ENCODE results near the gene SSB.
A peak's percentile ranks its signal among the peaks of the same experiment; 100 is the strongest.
"Not testable (repeated sequence)": the region's sequence is repeated elsewhere in the genome, so short reads cannot be mapped to it uniquely, and the experiment has no call there.

SSB gene

DNA sequence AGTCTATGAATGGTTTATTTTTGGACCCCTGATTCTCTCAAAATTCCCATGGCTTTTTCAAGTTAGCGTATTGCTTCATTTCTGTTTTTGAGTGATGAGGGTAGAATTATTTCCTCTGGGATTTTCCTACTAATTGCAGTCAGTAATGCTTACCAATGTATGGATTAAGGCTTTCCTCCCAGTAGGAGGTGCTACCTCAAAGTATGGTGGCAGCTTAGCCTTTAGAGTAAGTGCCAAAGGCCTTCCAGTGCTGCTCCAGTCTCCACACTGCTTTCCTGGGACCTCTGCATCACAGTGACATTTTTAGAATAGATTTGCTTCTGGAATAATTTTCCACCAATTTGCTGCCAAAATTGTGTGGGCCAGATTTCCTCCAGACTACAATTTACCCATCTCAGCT, 16.2 kb upstream of the SSB start:
- DNase-seq: no peak

GRCh38 chr2:169790581-169790980, 8.1 kb upstream of the SSB start:
- DNase-seq: no peak

DNA sequence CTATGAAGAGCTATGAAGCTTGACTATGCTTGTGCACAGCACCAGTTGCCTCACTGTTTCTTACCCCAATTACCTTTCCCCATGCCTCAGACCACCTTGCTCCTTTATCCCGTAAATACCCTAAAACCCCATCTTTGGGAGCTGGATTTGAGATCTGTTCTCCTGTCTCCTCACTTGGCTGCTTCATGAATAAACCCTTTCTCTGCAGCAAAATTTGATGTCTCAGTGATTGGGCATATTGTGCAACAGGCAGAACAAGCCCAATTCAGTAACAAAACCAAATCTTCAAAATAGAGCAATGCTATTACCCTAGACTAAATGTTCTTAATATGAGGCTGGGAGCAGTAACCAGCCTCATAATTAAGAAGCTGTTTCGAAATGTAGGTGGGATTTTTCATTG, 3.5 kb upstream of the SSB start:
- no peak for DNase-seq

DNA sequence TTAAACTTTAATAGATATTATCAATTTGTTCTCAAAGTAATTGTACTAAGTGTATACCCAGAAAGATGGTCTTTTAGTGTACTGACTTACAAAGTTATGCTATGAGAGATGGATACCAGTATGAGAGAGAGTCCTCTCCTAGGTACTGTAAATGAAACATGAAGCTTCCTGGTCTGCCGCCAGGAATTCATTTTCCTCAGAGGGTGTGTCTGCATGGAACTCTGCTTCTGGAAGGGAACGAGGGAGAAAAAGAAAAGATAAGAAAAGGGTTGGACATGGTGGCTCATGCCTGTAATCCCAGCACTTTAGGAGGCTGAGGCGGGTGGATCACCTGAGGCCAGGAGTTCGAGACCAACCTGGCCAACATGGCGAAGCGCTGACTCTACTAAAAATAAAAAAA, 2.2 kb upstream of the SSB start:
- DNase-seq: no peak

DNA sequence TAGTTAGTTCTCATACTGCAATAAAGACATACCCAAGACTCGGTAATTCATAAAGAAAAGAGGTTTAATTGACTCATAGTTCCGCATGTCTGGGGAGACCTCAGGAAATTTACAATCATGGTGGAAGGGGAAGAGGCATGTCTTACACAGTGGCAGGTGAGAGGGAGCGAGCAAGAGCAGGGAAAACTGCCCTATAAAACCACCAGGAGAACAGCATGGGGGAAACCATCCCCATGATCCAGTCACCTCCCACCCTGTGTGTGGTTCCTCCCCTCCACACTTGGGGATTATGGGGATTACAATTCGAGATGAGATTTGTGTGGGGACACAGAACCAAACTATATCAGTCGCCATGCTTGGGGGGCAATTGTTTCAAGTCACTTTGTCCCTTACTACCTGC, 1.1 kb upstream of the SSB start:
- no peak for DNase-seq

DNA sequence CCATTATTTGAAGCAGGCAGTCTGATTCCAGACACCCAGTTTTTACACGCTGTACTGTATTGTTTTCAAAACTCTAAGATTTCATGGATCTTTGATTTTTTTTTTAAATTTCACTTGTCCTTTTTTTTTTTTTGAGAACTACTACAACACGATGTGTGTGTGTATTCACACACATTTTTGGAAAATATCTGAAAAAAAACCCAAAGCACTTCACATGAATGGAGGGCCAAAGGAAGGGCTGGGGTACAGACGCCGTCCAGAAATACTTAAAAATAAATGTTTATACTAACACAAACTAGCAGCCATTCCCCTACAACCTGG, 314 bp upstream of the SSB start:
- no peak for DNase-seq

DNA sequence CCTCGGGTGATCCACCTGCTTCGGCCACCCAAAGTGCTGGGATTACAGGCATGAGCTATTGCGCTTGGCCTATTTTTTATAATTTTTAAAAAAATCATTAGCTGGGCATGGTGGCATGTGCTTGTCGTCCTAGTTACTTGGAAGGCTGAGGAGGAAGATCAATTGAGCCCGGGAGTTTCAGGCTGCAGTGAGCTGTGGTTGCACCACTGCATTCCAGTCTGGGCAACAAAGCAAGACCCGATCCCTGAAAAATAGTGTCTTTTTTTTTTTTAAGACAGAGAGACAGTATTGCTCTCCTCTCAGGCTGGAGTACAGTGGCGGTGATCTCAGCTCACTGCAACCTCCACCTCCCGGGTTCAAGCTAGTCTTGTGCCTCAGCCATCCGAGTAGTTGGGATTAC, 4.8 kb downstream of the SSB start:
- no peak for DNase-seq

DNA sequence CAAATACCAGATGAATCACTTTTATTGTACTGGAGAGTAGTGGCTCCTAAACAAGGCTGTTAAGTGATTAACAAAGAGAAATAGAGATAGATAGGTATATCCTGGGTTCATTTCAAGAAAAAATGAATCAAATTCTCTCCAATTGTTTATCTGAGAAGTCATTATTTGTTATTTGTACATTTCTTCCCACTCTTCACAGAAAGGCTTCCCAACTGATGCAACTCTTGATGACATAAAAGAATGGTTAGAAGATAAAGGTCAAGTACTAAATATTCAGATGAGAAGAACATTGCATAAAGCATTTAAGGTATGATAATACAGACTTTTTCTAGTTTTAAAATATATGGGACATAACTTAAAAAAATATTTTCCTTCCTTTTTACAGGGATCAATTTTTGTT, 7.9 kb downstream of the SSB start:
- no peak for DNase-seq

DNA sequence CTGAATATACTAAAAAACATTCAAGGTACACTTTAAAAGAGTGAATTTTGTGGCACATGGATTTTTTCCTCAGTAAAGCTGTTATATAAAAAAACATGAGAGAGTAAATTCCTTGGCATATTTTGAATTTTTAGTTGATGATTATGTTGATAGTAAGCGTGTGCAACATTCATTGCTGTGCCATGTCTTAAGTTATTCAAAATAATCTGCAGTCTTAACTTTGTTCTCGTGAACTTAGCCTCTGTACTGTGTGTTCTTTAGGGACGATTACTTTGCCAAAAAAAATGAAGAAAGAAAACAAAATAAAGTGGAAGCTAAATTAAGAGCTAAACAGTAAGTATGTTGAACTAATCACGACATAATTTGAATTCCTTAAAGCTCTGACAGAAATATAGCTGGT, 9.6 kb downstream of the SSB start:
- no peak for DNase-seq

DNA sequence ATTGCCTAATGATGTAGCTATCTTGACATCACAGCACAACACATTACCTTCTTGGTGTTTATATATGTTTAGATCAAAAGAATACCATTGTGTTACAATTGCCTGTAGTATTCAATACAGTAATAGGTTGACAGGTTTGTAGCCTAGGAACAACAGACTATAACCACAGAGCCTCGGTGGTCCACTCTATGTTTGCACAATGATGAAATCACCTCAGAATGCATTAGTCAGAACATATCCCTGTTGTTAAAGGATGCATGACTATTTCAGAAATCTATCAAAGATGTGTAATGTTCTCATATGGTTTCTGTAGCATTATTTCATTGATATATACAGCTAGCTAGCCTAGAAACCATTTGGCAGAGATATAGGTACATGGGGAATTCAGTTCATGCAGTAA, 17.2 kb downstream of the SSB start:
- no peak for DNase-seq

- not testable (repeated sequence) for DNase-seq
Measured at GRCh38 chr2:169816961-169817360, 18.3 kb downstream of the SSB start.

- not testable (repeated sequence) for DNase-seq
Measured at GRCh38 chr2:169817369-169817768, 18.7 kb downstream of the SSB start.

DNA sequence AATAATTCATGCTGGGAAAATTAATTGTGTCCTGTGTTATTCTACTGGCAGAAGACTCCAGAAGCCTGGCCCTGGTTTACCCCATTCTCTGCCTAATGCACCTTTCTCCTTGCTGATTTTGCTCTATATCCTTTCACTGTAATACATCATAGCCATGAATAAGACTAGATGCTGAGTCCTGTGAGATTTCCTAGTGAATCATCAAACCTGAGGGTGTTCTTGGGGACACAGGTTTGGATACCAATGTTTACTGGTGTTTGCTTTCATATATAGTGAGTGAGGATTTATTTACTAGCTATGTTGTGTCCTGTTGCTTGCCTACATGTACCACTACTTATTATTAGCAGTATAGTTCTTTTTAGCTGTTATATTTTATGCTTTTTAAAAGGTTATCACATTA, 19.6 kb downstream of the SSB start:
- no peak for DNase-seq

GRCh38 chr2:169819106-169819505, 20.4 kb downstream of the SSB start:
- DNase-seq: no peak

- DNase-seq: not testable (repeated sequence)
Measured at GRCh38 chr2:169820101-169820500, 21.4 kb downstream of the SSB start.

GRCh38 chr2:169822036-169822435, 23.4 kb downstream of the SSB start:
- no peak for DNase-seq

- DNase-seq: no peak
Measured at GRCh38 chr2:169822785-169823392, 24.2 kb downstream of the SSB start.

DNA sequence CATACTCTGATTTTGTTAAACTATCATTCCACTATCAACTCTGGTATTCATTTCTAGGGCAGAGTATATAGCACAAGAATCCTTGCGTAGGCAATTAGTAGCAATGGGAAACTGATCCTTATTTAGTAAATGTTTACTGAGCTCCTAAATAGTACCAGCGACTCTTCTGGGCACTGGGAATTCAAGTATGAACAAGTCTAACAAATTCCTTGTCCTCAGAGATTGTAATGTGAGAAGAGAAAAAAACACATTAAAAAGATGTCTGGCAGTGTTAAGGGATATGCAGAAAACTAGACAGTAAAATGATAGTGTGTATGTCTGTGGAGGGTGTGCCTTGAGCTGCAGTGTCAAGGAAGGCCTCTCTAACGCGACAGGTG, 25.3 kb downstream of the SSB start:
- DNase-seq: no peak

DNA sequence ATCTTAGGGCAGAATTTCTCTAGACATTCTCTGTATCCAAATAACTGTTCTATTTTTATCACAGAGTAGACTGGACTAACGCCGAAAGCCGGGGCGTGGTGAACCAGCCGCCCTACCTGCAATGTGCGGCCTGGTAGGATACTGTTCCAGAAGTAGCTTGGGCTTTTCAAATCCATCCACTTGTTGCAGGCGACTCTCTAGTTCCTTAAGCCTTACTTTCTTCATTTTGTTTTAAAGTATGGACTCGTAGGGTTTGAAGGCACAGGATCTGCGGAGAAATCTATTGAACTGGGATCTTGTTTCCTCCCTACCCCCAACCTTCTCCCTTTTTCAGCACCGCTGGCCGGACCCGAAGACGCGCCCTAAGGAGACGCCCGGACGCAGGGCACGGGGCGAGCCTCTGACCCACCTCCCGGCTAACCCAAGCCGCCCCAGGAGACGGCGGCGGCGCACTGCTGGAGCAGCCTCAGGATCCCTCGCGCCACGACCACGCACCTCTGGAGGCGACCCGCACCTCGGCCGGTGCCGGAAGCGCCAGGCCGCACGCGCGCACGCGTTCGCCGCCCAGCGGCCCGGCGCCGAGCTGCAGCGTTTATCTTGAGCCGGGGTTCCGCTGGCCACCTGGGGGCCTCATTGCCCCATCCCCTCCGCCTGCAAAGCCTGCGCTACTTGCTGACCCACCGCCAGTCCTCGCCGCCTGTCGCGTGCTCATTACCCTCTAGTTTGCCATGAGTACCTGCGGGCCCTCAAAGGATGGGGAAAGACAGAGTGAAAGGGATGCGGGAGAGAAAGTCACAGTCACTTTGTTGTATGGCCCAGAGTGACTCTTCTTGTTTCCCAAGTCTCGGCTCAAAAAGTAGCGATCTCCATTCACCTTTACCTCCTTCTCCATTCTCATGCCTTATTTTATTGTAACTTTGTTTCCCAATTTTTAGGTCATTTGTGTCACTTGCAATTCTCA, 26.0 kb downstream of the SSB start, which contains the start of gene METTL5:
Gene METTL5, minus strand, starts transcription at position 533 of the 961 bp plus-strand sequence. Its CDS starts 308 bp downstream, at position 225.
- DNase-seq: peak in 1 of 2 donors; percentile 40

DNA sequence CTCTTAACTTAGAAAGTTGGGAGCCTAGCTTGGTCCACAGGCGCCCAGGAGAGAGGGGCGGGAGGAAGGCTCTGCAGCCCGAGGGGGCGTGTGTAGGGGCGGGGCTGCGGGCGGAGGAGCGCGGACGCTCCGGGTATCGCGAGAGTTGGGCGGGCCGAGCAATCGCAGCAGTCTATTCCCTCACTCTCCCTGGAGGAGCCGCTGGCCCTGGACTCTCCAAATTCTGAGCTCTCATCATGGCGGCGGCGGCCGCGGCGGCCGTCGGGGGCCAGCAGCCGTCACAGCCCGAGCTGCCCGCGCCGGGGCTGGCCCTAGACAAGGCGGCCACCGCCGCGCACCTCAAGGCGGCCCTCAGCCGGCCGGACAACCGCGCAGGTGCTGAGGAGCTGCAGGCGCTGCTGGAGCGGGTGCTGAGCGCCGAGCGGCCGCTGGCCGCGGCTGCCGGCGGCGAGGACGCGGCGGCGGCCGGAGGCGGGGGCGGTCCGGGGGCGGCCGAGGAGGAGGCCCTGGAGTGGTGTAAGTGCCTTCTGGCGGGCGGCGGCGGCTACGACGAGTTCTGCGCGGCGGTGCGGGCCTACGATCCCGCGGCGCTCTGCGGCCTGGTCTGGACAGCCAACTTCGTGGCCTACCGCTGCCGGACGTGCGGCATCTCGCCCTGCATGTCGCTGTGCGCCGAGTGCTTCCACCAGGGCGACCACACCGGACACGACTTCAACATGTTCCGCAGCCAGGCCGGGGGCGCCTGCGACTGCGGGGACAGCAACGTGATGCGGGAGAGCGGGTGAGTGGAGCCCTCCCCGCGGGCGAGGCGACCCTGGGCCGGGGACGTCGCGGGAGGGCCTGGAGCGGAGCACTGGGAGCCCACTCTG, 28.8 kb downstream of the SSB start, which contains the start of gene UBR3:
Gene UBR3, plus strand, starts transcription at position 183 of the 869 bp plus-strand sequence. Its CDS starts 54 bp downstream, at position 237.
- peak; percentile 70 to 87 for DNase-seq

DNA sequence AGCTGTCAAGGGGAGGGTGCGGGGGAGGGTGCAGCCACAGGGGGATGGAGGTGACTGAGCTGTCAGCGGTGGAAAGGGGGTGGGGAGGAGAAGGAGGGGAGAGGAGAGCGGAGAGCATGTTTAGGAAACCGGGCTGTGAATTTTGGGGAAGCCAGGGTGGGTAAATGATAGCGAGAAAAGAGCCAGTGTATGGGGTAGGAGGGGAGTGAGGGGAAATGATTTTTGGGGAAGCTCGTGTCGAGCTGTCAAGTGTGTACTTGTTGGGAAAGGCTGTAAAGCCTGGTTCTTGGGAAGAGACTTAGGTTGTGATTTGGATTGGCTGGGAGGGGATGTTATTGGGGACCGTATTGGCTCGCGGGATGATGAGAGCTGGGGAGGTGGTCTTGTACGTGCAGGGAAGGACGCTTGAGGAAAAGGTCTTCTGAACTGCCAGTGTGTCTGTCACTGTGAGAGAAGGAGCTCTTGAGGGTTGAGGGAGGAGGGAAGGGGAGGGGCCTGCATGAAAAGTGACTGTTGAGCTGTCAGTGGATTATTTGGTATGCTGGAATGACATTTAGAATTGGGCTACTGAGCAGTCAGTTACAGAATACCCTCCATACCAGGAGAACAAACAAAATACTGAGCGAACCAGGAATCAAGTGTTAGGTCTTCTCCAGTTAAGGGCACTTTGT, 29.6 kb downstream of the SSB start:
- peak; percentile 7 to 32 for DNase-seq

DNA sequence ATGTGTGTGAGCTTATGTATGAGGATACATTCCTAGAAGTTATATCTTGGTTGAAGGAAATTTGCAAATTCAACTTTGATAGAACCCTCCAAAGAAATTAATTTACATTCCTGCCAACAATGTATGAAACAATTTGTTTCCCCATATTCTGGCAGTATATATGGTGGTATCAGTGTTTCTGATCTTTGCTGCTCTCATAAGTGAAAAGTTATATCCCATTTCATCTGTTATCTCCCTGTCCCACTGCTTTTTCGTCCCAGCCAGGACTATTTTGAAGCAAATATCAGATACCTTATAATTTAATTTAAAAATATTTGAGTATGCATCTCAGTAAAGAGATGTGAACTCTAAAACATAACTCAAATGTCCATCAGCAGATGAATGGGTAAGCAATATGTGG, 35.7 kb downstream of the SSB start:
- DNase-seq: no peak
